Spleen (tissue), 7 donors: Measurements from ENCODE around the gene GGNBP2.

ENCODE experiments used
- POLR2A ChIP-seq, 3 donors: fragments of 450-650 bp; IDR thresholded peaks; one replicate each; pipeline ENCODE4 v1.5.1; 2017; ENCODE audit warnings: antibody characterized with exemption in 3 of 3, mild to moderate bottlenecking in 1 of 3
- TF ChIP-seq, protein P1 (sequence below), 11 experiments: fragments of 200-600 bp in 7 of 11; fragments of 450-650 bp in 4 of 11; sonication (generic) in 4 of 11; IDR thresholded peaks in 8 of 11; conservative IDR thresholded peaks in 3 of 11; 1 replicate in 7 of 11; 2 replicates in 4 of 11; pipeline versions ENCODE4 v1.4.0 to v1.8.0; 2016 to 2021; ENCODE audit warnings: antibody characterized with exemption in 11 of 11, inconsistent platforms in 4 of 11, mild to moderate bottlenecking in 1 of 11
- donor health status: DM: no; HTN: no; CAD: no; lungs with moderate emphysema.
- donor health status: DM: no; HTN: no; CAD: no.
- donor health status: DM: no; HTN: no; CAD: no.

DNA sequence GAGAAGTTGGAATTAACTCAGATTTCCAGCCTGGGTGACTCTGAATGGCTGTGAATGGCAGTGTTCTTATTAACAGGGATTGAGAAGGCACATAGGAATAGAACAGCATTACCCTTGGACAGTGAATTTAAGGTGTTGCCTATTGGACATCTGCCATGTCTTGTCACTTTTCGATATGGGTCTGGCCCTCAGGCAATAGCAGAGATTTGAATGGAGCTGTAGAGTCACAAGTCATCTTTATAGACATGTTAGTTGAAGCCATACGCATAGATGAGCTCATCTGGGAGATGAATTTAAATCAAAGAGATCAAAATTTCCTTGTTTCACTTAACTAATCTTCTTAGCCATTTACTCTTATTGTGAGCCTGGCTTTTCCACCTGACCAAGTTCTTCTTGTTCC is 32.1 kb downstream of the GGNBP2 start:
- TF ChIP-seq POLR2A (IDR thresholded peaks at IDR 0.05) = no peak
- TF ChIP-seq, protein P1, sequence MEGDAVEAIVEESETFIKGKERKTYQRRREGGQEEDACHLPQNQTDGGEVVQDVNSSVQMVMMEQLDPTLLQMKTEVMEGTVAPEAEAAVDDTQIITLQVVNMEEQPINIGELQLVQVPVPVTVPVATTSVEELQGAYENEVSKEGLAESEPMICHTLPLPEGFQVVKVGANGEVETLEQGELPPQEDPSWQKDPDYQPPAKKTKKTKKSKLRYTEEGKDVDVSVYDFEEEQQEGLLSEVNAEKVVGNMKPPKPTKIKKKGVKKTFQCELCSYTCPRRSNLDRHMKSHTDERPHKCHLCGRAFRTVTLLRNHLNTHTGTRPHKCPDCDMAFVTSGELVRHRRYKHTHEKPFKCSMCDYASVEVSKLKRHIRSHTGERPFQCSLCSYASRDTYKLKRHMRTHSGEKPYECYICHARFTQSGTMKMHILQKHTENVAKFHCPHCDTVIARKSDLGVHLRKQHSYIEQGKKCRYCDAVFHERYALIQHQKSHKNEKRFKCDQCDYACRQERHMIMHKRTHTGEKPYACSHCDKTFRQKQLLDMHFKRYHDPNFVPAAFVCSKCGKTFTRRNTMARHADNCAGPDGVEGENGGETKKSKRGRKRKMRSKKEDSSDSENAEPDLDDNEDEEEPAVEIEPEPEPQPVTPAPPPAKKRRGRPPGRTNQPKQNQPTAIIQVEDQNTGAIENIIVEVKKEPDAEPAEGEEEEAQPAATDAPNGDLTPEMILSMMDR (IDR thresholded peaks at IDR 0.05 in 8 of 11, conservative IDR thresholded peaks at IDR 0.05 in 3 of 11) = no peak
